HepG2 (cell line): Measurements from ENCODE around the gene ZNF195. TPM values are rescaled to one million over a fixed set of nuclear protein-coding genes. Genes with fewer than 3 reads are reported as not detected.

Experiments used
- ATAC-seq: fragments of 200-7000 bp; cut with Tn5 transposase; 3 replicates; pipeline ENCODE4 v1.9.1; 2020; ENCODE audit warnings: mild to moderate bottlenecking, moderate library complexity
- BruUV-seq: library from RNA; stranded (reverse); fragments of 400-500 nt; replicated peaks from 2 replicates; lab custom pipeline; 2021; lab: Mats Ljungman, UMichigan
- CTCF ChIA-PET: fragments of 300-600 bp; formaldehyde crosslinking; extraction: SDS; loops from one replicate; lab custom pipeline; 2021; ENCODE audit warnings: low total read pairs, inconsistent platforms, low intra/inter-chr PET ratio; lab: Yijun Ruan, JAX
- POLR2A ChIA-PET: fragments of 350-600 bp; sonication (Branson Sonifier 250); formaldehyde crosslinking; loops from one replicate; lab custom pipeline; 2020; ENCODE audit warnings: antibody characterized with exemption, inconsistent platforms; lab: Yijun Ruan, JAX
- DNase-seq: peaks from one replicate; pipeline ENCODE4 v3.0.0-alpha.2; 2015; ENCODE audit warnings: low spot score
- FAIRE-seq: peaks from 3 replicates; lab custom pipeline; 2011; peaks lifted over from hg19 to GRCh38; lab: Jason Lieb, UNC
- H2AFZ ChIP-seq: one replicate; pipeline ENCODE4 v1.6.1; 2011; ENCODE audit warnings: low read length, inconsistent platforms
- H3K27ac ChIP-seq: fragments of 300-600 bp; 3 replicates; pipeline ENCODE4 v1.8.0; 2011; ENCODE audit warnings: mixed run types, mild to moderate bottlenecking, mixed read lengths, low read length, inconsistent platforms; ENCODE audit not compliant: insufficient read depth; ENCODE audit errors: extremely low read length
- H3K27me3 ChIP-seq, 2 experiments: fragments of 200-600 bp in 1 of 2; 2 replicates in 1 of 2; 3 replicates in 1 of 2; pipeline versions ENCODE4 v1.6.0 to v1.8.0; 2011; ENCODE audit warnings: low read length in 2 of 2, mild to moderate bottlenecking in 2 of 2, moderate library complexity in 2 of 2, inconsistent platforms in 1 of 2; ENCODE audit not compliant: insufficient read depth in 2 of 2, control insufficient read depth in 1 of 2
- H3K36me3 ChIP-seq, 2 experiments: fragments of 200-600 bp in 1 of 2; replicated peaks in 1 of 2; 2 replicates in 1 of 2; 3 replicates in 1 of 2; pipeline versions ENCODE4 v1.5.1 to v1.8.0; 2011; ENCODE audit warnings: low read length in 2 of 2, inconsistent platforms in 1 of 2; ENCODE audit not compliant: insufficient read depth in 2 of 2, control insufficient read depth in 1 of 2
- H3K4me1 ChIP-seq: 2 replicates; pipeline ENCODE4 v1.5.1; 2012; ENCODE audit warnings: low read length, inconsistent platforms; ENCODE audit not compliant: insufficient read depth
- H3K4me2 ChIP-seq: 2 replicates; pipeline ENCODE4 v1.6.0; 2011; ENCODE audit warnings: low read depth, low read length, inconsistent platforms
- H3K4me3 ChIP-seq, 3 experiments: fragments of 200-600 bp in 1 of 3; sonication (generic), shearing (Covaris generic) in 1 of 3; replicated peaks in 1 of 3; 2 replicates each; pipeline ENCODE4 v1.5.1; 2011 to 2016; ENCODE audit warnings: low read length in 3 of 3, inconsistent platforms in 2 of 3, low read depth in 2 of 3, mild to moderate bottlenecking in 2 of 3, control low read depth in 1 of 3, mixed read lengths in 1 of 3; ENCODE audit not compliant: insufficient read depth in 1 of 3
- H3K79me2 ChIP-seq: one replicate; pipeline ENCODE4 v1.6.1; 2011; ENCODE audit warnings: low read length, inconsistent platforms; ENCODE audit not compliant: insufficient read depth
- H3K9ac ChIP-seq: 2 replicates; pipeline ENCODE4 v1.6.0; 2011; ENCODE audit warnings: mild to moderate bottlenecking, low read depth, low read length, inconsistent platforms; ENCODE audit not compliant: insufficient read depth
- H3K9me3 ChIP-seq: 2 replicates; pipeline ENCODE4 v1.5.1; 2012; ENCODE audit warnings: mild to moderate bottlenecking, low read length
- H4K20me1 ChIP-seq: 2 replicates; pipeline ENCODE4 v1.6.0; 2011; ENCODE audit warnings: inconsistent platforms, mild to moderate bottlenecking, low read length, moderate library complexity; ENCODE audit not compliant: insufficient read depth
- FOXC1 ChIP-seq: sonication (generic); formaldehyde crosslinking; IDR thresholded peaks from 2 replicates; pipeline ENCODE4 v1.8.0; 2022; ENCODE audit warnings: mild to moderate bottlenecking, missing genetic modification reagents, borderline replicate concordance
- LBX2 ChIP-seq: sonication (generic); formaldehyde crosslinking; IDR thresholded peaks from 2 replicates; pipeline ENCODE4 v1.5.0; 2020; ENCODE audit warnings: missing genetic modification reagents, mild to moderate bottlenecking, borderline replicate concordance
- PPARG ChIP-seq: conservative IDR thresholded peaks from 2 replicates; pipeline ENCODE4 v1.6.1; 2016; ENCODE audit warnings: missing biosample characterization, missing genetic modification reagents
- RXRB ChIP-seq: IDR thresholded peaks from 2 replicates; pipeline ENCODE4 v1.6.1; 2016; ENCODE audit warnings: borderline replicate concordance, missing genetic modification reagents, missing compliant biosample characterization
- SIN3A ChIP-seq: IDR thresholded peaks from 2 replicates; pipeline ENCODE4 v1.6.1; 2011; ENCODE audit warnings: low read depth, mild to moderate bottlenecking, control low read depth, low read length, borderline replicate concordance
- TBL1XR1 ChIP-seq: fragments of 150-350 bp; IDR thresholded peaks from 2 replicates; pipeline ENCODE4 v1.6.1; 2014; ENCODE audit warnings: borderline replicate concordance, low read length; ENCODE audit not compliant: partially characterized antibody
- U2AF2 ChIP-seq: fragments of 200-400 bp; formaldehyde crosslinking; IDR thresholded peaks from 2 replicates; pipeline ENCODE4 v1.6.1; 2017; ENCODE audit warnings: low read depth, mild to moderate bottlenecking, low read length
- ZNF296 ChIP-seq: sonication (generic); formaldehyde crosslinking; conservative IDR thresholded peaks from 2 replicates; pipeline ENCODE4 v1.5.0; 2020; ENCODE audit warnings: mild to moderate bottlenecking, missing genetic modification reagents
- ZNF329 ChIP-seq: sonication (generic); formaldehyde crosslinking; IDR thresholded peaks from 2 replicates; pipeline ENCODE4 v1.9.0; 2021; ENCODE audit warnings: low read depth, mild to moderate bottlenecking, missing genetic modification reagents
- ZNF768 ChIP-seq: sonication (generic); formaldehyde crosslinking; IDR thresholded peaks from 2 replicates; pipeline ENCODE4 v1.4.0; 2020; ENCODE audit warnings: missing genetic modification reagents
- WGBS: methylation state at CpG from one replicate; pipeline ENCODE4 v1.1.6; 2017; ENCODE audit warnings: low lambda C conversion rate; 5-methylcytosine and 5-hydroxymethylcytosine counted together
- in situ Hi-C: cut with HindIII; loops from 2 replicates; pipeline ENCODE4 v1.10.0; 2017; ENCODE audit warnings: low pct_unique_long_range_greater_than_20kb; ENCODE audit not compliant: extremely low pct_ligation_motif_present
- intact Hi-C: fragments of 100-400 bp; cut with micrococcal nuclease; formaldehyde crosslinking; loops from one replicate; pipeline ENCODE4 v1.10.0; 2022; ENCODE audit not compliant: unreplicated experiment
- polyA plus RNA-seq, 8 experiments: library from polyadenylated mRNA; depleted of rRNA in 3 of 8; stranded (reverse) in 7 of 8; unstranded in 1 of 8; fragments of >200 nt; fragmentation: Illumina TruSeq in 4 of 8; extraction: Trizol in 4 of 8; gene quantifications; 2 replicates each; pipeline versions ENCODE4 v1.2.1 to v1.2.3, GENCODE V29; 2011 to 2016; ENCODE audit warnings: low read depth in 4 of 8, missing spikeins in 1 of 8, mixed read lengths in 1 of 8; ENCODE audit not compliant: insufficient read depth in 1 of 8
- total RNA-seq, 5 experiments: library from RNA; depleted of rRNA; stranded (reverse); fragments of >200 nt; fragmentation: Illumina TruSeq; extraction: Trizol; gene quantifications; 2 replicates each; pipeline ENCODE4 v1.2.3, GENCODE V29; 2016; ENCODE audit warnings: low read depth in 1 of 5

ZNF195 gene
- total and polyA plus RNA-seq, 2 of the 13 experiments (the other 11 are each of a cell fraction or from before 2014, with no cell fraction given) = 17.3 to 31.4 TPM

- H3K9ac ChIP-seq = no peak overlapping the region
- H3K4me1 ChIP-seq = no peaks in the 10 kb centered on the region
- intact Hi-C loops = no loop called here
- FAIRE-seq (no peak), ATAC-seq (no peak), DNase-seq (no peak)
- H3K36me3 ChIP-seq = no peaks in the 10 kb centered on the region
- CTCF ChIA-PET = no interaction called here
- POLR2A ChIA-PET = no interaction called here
- no TSS peak for BruUV-seq
- no peak overlapping the region for H3K4me2 ChIP-seq
- H3K9me3 ChIP-seq = peaks cover 42% of the 10 kb centered on the region
- H4K20me1 ChIP-seq = no peaks in the 10 kb centered on the region
- H3K27ac ChIP-seq = no peak overlapping the region
- no peak overlapping the region for H3K4me3 ChIP-seq
- no peaks in the 10 kb centered on the region for H3K27me3 ChIP-seq
- H2AFZ ChIP-seq = no peak overlapping the region
- no peak for TF ChIP-seq ZNF329
- TF ChIP-seq SIN3A = no peak
- TF ChIP-seq PPARG (CRISPR knock-in tag) = no peak
- TF ChIP-seq ZNF768 (CRISPR knock-in tag) = no peak
- in situ Hi-C loops = no loop called here
- H3K79me2 ChIP-seq = no peaks in the 10 kb centered on the region
- 67% methylated on average over 5 of the region's 5 CpGs for WGBS
Observed at GRCh38 chr11:3353066-3353465, 25.9 kb downstream of the ZNF195 start.

GRCh38 chr11:3347127-3347526 lies 31.8 kb downstream of the ZNF195 start:
- Histone ChIP-seq H2AFZ (no peak overlapping the region), H3K9me3 (no peaks in the 10 kb centered on the region), H4K20me1 (no peaks in the 10 kb centered on the region), H3K4me3 (no peak overlapping the region), H3K27me3 (peaks cover 0 to 4% of the 10 kb centered on the region in 2 experiments; a peak in 1 of 5 replicates), H3K36me3 (no peaks in the 10 kb centered on the region), H3K4me1 (no peaks in the 10 kb centered on the region), H3K9ac (no peak overlapping the region), H3K27ac (no peak overlapping the region), H3K79me2 (no peaks in the 10 kb centered on the region), H3K4me2 (no peak overlapping the region)
- in situ Hi-C loops = no loop called here
- ChIA-PET CTCF (no interaction called here), POLR2A (no interaction called here)
- 19% methylated on average over 1 of the region's 1 CpG for WGBS
- ATAC-seq (no peak), FAIRE-seq (no peak), DNase-seq (no peak)
- intact Hi-C loops = loop anchor here (10.0 kb wide), 1 partner anchor 58 kb away; no protein-coding TSS in a partner anchor
- TF ChIP-seq ZNF296 (CRISPR knock-in tag) (no peak), TBL1XR1 (no peak), LBX2 (CRISPR knock-in tag) (no peak), RXRB (CRISPR knock-in tag) (no peak), FOXC1 (CRISPR knock-in tag) (no peak), U2AF2 (no peak)
- BruUV-seq = no TSS peak
